ENCODE measurements around the gene FGR.

FGR gene

GRCh38 chr1:27618341-27619082, 16.5 kb downstream of the FGR start:
- Histone ChIP-seq H3K27me3 (ENCODE audit: low read length) (no peaks in the 10 kb centered on the region), H3K9me3 (ENCODE audit: insufficient read depth, low read length) (no peaks in the 10 kb centered on the region), H2AFZ (ENCODE audit: low read depth, low read length, severe bottlenecking) (no peak overlapping the region), H3F3A (ENCODE audit: insufficient read depth) (no peaks in the 10 kb centered on the region), H3K4me3 (ENCODE audit: insufficient read depth, low read length, poor library complexity, severe bottlenecking) (no peak overlapping the region), H3K36me3 (ENCODE audit: low read length) (no peaks in the 10 kb centered on the region), H3K79me2 (ENCODE audit: insufficient read depth, low read length) (no peaks in the 10 kb centered on the region), H4K20me1 (ENCODE audit: low read depth, low read length) (no peaks in the 10 kb centered on the region), H3K9me2 (replicated peaks; ENCODE audit: insufficient read depth, low read length) (no peaks in the 10 kb centered on the region), H3K4me2 (ENCODE audit: low read depth, low read length, poor library complexity, severe bottlenecking) (no peak overlapping the region), H3K9ac (ENCODE audit: low read length) (no peak overlapping the region), H3K27ac (ENCODE audit: low read depth, low read length) (no peak overlapping the region)
- TF ChIP-seq CTCF (IDR thresholded peaks at IDR 0.05; ENCODE audit: insufficient read depth, low read length, poor library complexity, severe bottlenecking) (no peak), EZH2phosphoT487 (conservative IDR thresholded peaks at IDR 0.05; ENCODE audit: low read length) (no peak)

GRCh38 chr1:27617420-27617819, 17.6 kb downstream of the FGR start:
- H3K9me3 ChIP-seq (ENCODE audit: insufficient read depth, low read length) = no peaks in the 10 kb centered on the region
- no peak overlapping the region for H3K4me3 ChIP-seq (ENCODE audit: insufficient read depth, low read length, poor library complexity, severe bottlenecking)
- H3K27me3 ChIP-seq (ENCODE audit: low read length) = no peaks in the 10 kb centered on the region
- no peaks in the 10 kb centered on the region for H3K9me2 ChIP-seq (replicated peaks; ENCODE audit: insufficient read depth, low read length)
- no peak overlapping the region for H3K27ac ChIP-seq (ENCODE audit: low read depth, low read length)
- H3F3A ChIP-seq (ENCODE audit: insufficient read depth) = no peaks in the 10 kb centered on the region
- H3K4me2 ChIP-seq (ENCODE audit: low read depth, low read length, poor library complexity, severe bottlenecking) = no peak overlapping the region
- H3K9ac ChIP-seq (ENCODE audit: low read length) = no peak overlapping the region
- H4K20me1 ChIP-seq (ENCODE audit: low read depth, low read length) = no peaks in the 10 kb centered on the region
- no peak overlapping the region for H2AFZ ChIP-seq (ENCODE audit: low read depth, low read length, severe bottlenecking)
- no peak for TF ChIP-seq EZH2phosphoT487 (conservative IDR thresholded peaks at IDR 0.05; ENCODE audit: low read length)
- TF ChIP-seq CTCF (IDR thresholded peaks at IDR 0.05; ENCODE audit: insufficient read depth, low read length, poor library complexity, severe bottlenecking) = no peak
- no peaks in the 10 kb centered on the region for H3K79me2 ChIP-seq (ENCODE audit: insufficient read depth, low read length)
- no peaks in the 10 kb centered on the region for H3K36me3 ChIP-seq (ENCODE audit: low read length)

GRCh38 chr1:27616441-27616840, 18.5 kb downstream of the FGR start:
- Histone ChIP-seq H3K9me2 (replicated peaks; ENCODE audit: insufficient read depth, low read length) (no peaks in the 10 kb centered on the region), H3K36me3 (ENCODE audit: low read length) (no peaks in the 10 kb centered on the region), H4K20me1 (ENCODE audit: low read depth, low read length) (no peaks in the 10 kb centered on the region), H3K4me2 (ENCODE audit: low read depth, low read length, poor library complexity, severe bottlenecking) (no peak overlapping the region), H3K9ac (ENCODE audit: low read length) (no peak overlapping the region), H2AFZ (ENCODE audit: low read depth, low read length, severe bottlenecking) (no peak overlapping the region), H3K4me3 (ENCODE audit: insufficient read depth, low read length, poor library complexity, severe bottlenecking) (no peak overlapping the region), H3K79me2 (ENCODE audit: insufficient read depth, low read length) (no peaks in the 10 kb centered on the region), H3K27ac (ENCODE audit: low read depth, low read length) (no peak overlapping the region), H3K27me3 (ENCODE audit: low read length) (no peaks in the 10 kb centered on the region), H3K9me3 (ENCODE audit: insufficient read depth, low read length) (no peaks in the 10 kb centered on the region), H3F3A (ENCODE audit: insufficient read depth) (no peaks in the 10 kb centered on the region)
- TF ChIP-seq CTCF (IDR thresholded peaks at IDR 0.05; ENCODE audit: insufficient read depth, low read length, poor library complexity, severe bottlenecking) = no peak
- TF ChIP-seq EZH2phosphoT487 (conservative IDR thresholded peaks at IDR 0.05; ENCODE audit: low read length) = no peak

Measured in SU-DHL-6 (cell line).